ENCODE measurements around the gene AZI2.

GRCh38 chr3:28348629-28349468 is at the start of gene AZI2, which contains the start of gene ZCWPW2:
- peak; percentile 85 for TF ChIP-seq POLR2A (IDR thresholded peaks at IDR 0.05; ENCODE audit: low read length)
- TF ChIP-seq GATA1 (IDR thresholded peaks at IDR 0.05; ENCODE audit: low read depth, low read length), result no peak

Measured in erythroblast (primary cell).